ENCODE measurements around the gene NTRK1. TPM values are rescaled to one million over a fixed set of nuclear protein-coding genes. Genes with fewer than 3 reads are reported as not detected.

NTRK1 gene
- total and polyA plus RNA-seq, 2 of the 4 experiments (the other 2 are of a cell fraction) = not detected

- Histone ChIP-seq H3K36me3 (ENCODE audit: control insufficient read depth, insufficient read depth, low read length) (no peaks in the 10 kb centered on the region), H2BK15ac (ENCODE audit: low read depth, low read length) (no peak overlapping the region), H2BK5ac (ENCODE audit: low read depth, low read length, poor library complexity, severe bottlenecking) (no peak overlapping the region), H2BK20ac (ENCODE audit: low read depth, low read length) (no peak overlapping the region), H3K4me1 (ENCODE audit: control insufficient read depth, insufficient read depth, low read length) (peaks cover 4% of the 10 kb centered on the region; the same call in 1 of the 2 replicates), H2AK9ac (replicated peaks; ENCODE audit: low read depth, low read length, poor library complexity) (peak overlapping the region; percentile 16), H3K23ac (ENCODE audit: low read depth, low read length) (no peak overlapping the region), H3K4me2 (ENCODE audit: low read depth, low read length) (peak overlapping the region; percentile 72), H3K79me1 (ENCODE audit: low read depth in 1 of 2, low read length in 2 of 2) (no peaks in the 10 kb centered on the region), H4K20me1 (ENCODE audit: insufficient read depth, low read length) (0 out of 2 replicates have a peak, but pooled peaks cover 9% of the 10 kb centered on the region), H3K9me1 (ENCODE audit: insufficient read depth, low read length) (no peaks in the 10 kb centered on the region), H4K5ac (ENCODE audit: low read depth, low read length) (no peak overlapping the region), H3K27me3 (ENCODE audit: control insufficient read depth, insufficient read depth, low read length) (peaks cover 88% of the 10 kb centered on the region), H3K9me3 (ENCODE audit: control insufficient read depth, insufficient read depth, low read length) (no peaks in the 10 kb centered on the region), H2BK120ac (ENCODE audit: low read depth, low read length) (no peak overlapping the region), H3K9ac (ENCODE audit: low read depth, low read length) (no peak overlapping the region), H3K4me3 (ENCODE audit: insufficient read depth, low read depth, low read length) (peak overlapping the region; percentile 13; the same call in 1 of the 2 replicates), H2AK5ac (ENCODE audit: low read depth, low read length) (no peak overlapping the region), H3K4ac (ENCODE audit: low read depth, low read length) (no peak overlapping the region), H2AFZ (replicated peaks; ENCODE audit: low read length, poor library complexity) (peak overlapping the region; percentile 69), H3K27ac (ENCODE audit: insufficient read depth, low read length) (no peak overlapping the region), H4K8ac (ENCODE audit: low read depth in 2 of 2, low read length in 2 of 2) (no peak overlapping the region), H3K18ac (ENCODE audit: low read depth, low read length) (no peak overlapping the region), H3K14ac (replicated peaks; ENCODE audit: low read depth, low read length) (no peak overlapping the region), H4K91ac (ENCODE audit: insufficient read depth, low read depth, low read length) (no peak overlapping the region), H3K56ac (ENCODE audit: extremely low read depth, insufficient read depth, low read length) (no peak overlapping the region)
- no TSS peak for BruUV-seq (replicated peaks)
- TF ChIP-seq, protein P1, sequence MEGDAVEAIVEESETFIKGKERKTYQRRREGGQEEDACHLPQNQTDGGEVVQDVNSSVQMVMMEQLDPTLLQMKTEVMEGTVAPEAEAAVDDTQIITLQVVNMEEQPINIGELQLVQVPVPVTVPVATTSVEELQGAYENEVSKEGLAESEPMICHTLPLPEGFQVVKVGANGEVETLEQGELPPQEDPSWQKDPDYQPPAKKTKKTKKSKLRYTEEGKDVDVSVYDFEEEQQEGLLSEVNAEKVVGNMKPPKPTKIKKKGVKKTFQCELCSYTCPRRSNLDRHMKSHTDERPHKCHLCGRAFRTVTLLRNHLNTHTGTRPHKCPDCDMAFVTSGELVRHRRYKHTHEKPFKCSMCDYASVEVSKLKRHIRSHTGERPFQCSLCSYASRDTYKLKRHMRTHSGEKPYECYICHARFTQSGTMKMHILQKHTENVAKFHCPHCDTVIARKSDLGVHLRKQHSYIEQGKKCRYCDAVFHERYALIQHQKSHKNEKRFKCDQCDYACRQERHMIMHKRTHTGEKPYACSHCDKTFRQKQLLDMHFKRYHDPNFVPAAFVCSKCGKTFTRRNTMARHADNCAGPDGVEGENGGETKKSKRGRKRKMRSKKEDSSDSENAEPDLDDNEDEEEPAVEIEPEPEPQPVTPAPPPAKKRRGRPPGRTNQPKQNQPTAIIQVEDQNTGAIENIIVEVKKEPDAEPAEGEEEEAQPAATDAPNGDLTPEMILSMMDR (conservative IDR thresholded peaks at IDR 0.05; ENCODE audit: low read depth, low read length) = peak; percentile 67
- peak; percentile 77 for TF ChIP-seq SMC3 (IDR thresholded peaks at IDR 0.05; ENCODE audit: low read depth, low read length)
- TF ChIP-seq POLR2A (IDR thresholded peaks at IDR 0.05; ENCODE audit: low read depth, low read length) = no peak
- TF ChIP-seq BHLHE40 (IDR thresholded peaks at IDR 0.05; ENCODE audit: low read depth, low read length) = no peak
- peak; percentile 80 for TF ChIP-seq RAD21 (IDR thresholded peaks at IDR 0.05; ENCODE audit: low read length)
- TF ChIP-seq MAFK (IDR thresholded peaks at IDR 0.05; ENCODE audit: low read depth, low read length) = no peak
- TF ChIP-seq NFE2L2 (IDR thresholded peaks at IDR 0.05; ENCODE audit: low read depth, low read length) = no peak
- no peak for TF ChIP-seq CEBPB (IDR thresholded peaks at IDR 0.05; ENCODE audit: low read depth, low read length)
- dilution Hi-C loops (cut with HindIII; ENCODE audit: low sequenced_read_pairs, unreplicated experiment) (no loop called here), intact Hi-C loops (cut with micrococcal nuclease) (loop anchor here (1.0 kb wide), 3 partner anchors 63 to 171 kb away; no protein-coding TSS in a partner anchor), in situ Hi-C loops (cut with MboI; ENCODE audit: low sequenced_read_pairs) (no loop called here)
- no CpG with 5 or more reads among the region's 35 CpGs for WGBS, 2 experiments (ENCODE audit: extremely low coverage in 2 of 2, insufficient read length in 1 of 2)
- ATAC-seq (ENCODE audit: low read depth) (peak; percentile 86), DNase-seq (peak; percentile 21)
- ChIA-PET CTCF (interaction anchor here (0.7 to 3.6 kb wide), 25 partner anchors 11 to 212 kb away, joined by 3 to 28 read pairs (median 4); partner anchors contain the start of genes ISG20L2 and METTL25B), POLR2A (ENCODE audit: unreplicated experiment) (interaction anchor here (0.6 to 0.7 kb wide), 2 partner anchors 19 to 34 kb away, joined by 3 to 11 read pairs; no protein-coding TSS in a partner anchor)
Measured at GRCh38 chr1:156860113-156860627, 495 bp upstream of the NTRK1 start.
